Lung (tissue), 12 donors: Measurements from ENCODE around the gene TMCC3. TPM values are rescaled to one million over a fixed set of nuclear protein-coding genes. Genes with fewer than 3 reads are reported as not detected.

ENCODE experiments used
- ATAC-seq: fragments of 200-7000 bp; cut with Tn5 transposase; one replicate; pipeline ENCODE4 v1.9.1; 2020; ENCODE audit warnings: moderate number of reproducible peaks; ENCODE audit not compliant: insufficient read depth, low FRiP score
- DNase-seq, 3 donors: peaks; one replicate each; pipeline ENCODE4 v3.0.0-alpha.2; 2013 to 2017
- H3K27ac ChIP-seq, 2 donors: one replicate each; pipeline ENCODE4 v1.5.1; 2013; ENCODE audit warnings: mild to moderate bottlenecking in 2 of 2, moderate library complexity in 2 of 2, control low read depth in 1 of 2, inconsistent platforms in 1 of 2, low read depth in 1 of 2, low read length in 1 of 2
- H3K27me3 ChIP-seq, 3 donors: one replicate each; pipeline ENCODE4 v1.5.1; 2013; ENCODE audit warnings: low read length in 2 of 3; ENCODE audit not compliant: control insufficient read depth in 3 of 3, insufficient read depth in 3 of 3
- H3K36me3 ChIP-seq, 4 donors: one replicate each; pipeline ENCODE4 v1.5.1; 2013; ENCODE audit warnings: low read length in 4 of 4, mild to moderate bottlenecking in 1 of 4, moderate library complexity in 1 of 4; ENCODE audit not compliant: control insufficient read depth in 4 of 4, insufficient read depth in 4 of 4
- H3K4me1 ChIP-seq, 5 donors: one replicate each; pipeline ENCODE4 v1.5.1; 2013; ENCODE audit warnings: low read length in 5 of 5, mild to moderate bottlenecking in 2 of 5, moderate library complexity in 1 of 5; ENCODE audit not compliant: control insufficient read depth in 5 of 5, insufficient read depth in 5 of 5
- H3K4me3 ChIP-seq: one replicate; pipeline ENCODE4 v1.5.1; 2013; ENCODE audit warnings: mild to moderate bottlenecking, control low read depth, moderate library complexity
- H3K9ac ChIP-seq, 2 donors: one replicate each; pipeline ENCODE4 v1.5.1; 2013; ENCODE audit warnings: low read length in 2 of 2, control low read depth in 1 of 2; ENCODE audit not compliant: insufficient read depth in 1 of 2
- H3K9me3 ChIP-seq, 4 donors: one replicate each; pipeline ENCODE4 v1.5.1; 2013; ENCODE audit warnings: low read length in 3 of 4, mild to moderate bottlenecking in 1 of 4, moderate library complexity in 1 of 4; ENCODE audit not compliant: control insufficient read depth in 4 of 4, insufficient read depth in 3 of 4
- WGBS, 2 donors: extraction: QIAGEN DNeasy Blood & Tissue Kit; methylation state at CpG; one replicate each; pipeline ENCODE4 v1.1.7; 2013; 5-methylcytosine and 5-hydroxymethylcytosine counted together
- polyA plus RNA-seq, 2 donors: library from polyadenylated mRNA; stranded (reverse); fragments of 200-250 nt; gene quantifications; one replicate each; pipeline ENCODE4 v1.2.1, GENCODE V29; 2013
- total RNA-seq, 2 donors: library from RNA; depleted of rRNA in 1 of 2; stranded (reverse); fragments of >200 nt in 1 of 2; gene quantifications; one replicate each; pipeline ENCODE4 v1.2.1, GENCODE V29; 2014 to 2021
- TF ChIP-seq, protein P1 (sequence below): IDR thresholded peaks from 2 replicates; pipeline ENCODE4 v1.5.1; 2012; ENCODE audit warnings: mild to moderate bottlenecking; ENCODE audit errors: control extremely low read depth, extremely low read depth
- donor health status: control.
- donor health status: control.
- donor health status: Bipolar disorder and iron deficiency.
- donor health status: healthy.
- donor health status: DM: yes; HTN: yes; CAD: no.

TMCC3 gene
- total and polyA plus RNA-seq, 4 donors = 1.7 to 17.8 (median 7.6) TPM

DNA sequence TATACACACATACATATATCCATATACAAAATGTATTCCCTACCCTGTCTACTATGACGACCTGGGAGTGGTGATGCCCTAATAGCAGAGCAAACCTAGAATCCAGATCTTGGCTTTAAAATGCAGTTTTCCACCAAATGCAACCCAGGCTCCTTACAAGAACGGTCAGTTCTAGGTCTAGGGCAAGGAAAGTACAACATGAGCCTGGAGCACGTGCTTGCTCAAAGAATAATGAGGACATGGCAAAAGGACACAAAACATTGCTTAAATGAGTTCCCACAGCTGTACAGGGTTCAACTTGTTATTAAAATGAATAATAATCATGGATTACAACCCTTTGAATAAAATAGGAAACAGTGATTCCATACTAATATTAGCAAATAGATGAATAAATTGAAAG is 94.7 kb downstream of the TMCC3 start:
- Histone ChIP-seq H3K36me3 (no peaks in the 10 kb centered on the region), H3K27ac (no peak overlapping the region), H3K4me3 (no peak overlapping the region), H3K9ac (no peak overlapping the region), H3K4me1 (no peaks in the 10 kb centered on the region), H3K27me3 (peaks cover 0 to 4% (median 0%) of the 10 kb centered on the region in 3 donors), H3K9me3 (no peaks in the 10 kb centered on the region)
- DNase-seq = no peak
- 93 to 94% methylated on average over 3 of the region's 3 CpGs for WGBS, 2 donors
- no peak for ATAC-seq
- TF ChIP-seq, protein P1, sequence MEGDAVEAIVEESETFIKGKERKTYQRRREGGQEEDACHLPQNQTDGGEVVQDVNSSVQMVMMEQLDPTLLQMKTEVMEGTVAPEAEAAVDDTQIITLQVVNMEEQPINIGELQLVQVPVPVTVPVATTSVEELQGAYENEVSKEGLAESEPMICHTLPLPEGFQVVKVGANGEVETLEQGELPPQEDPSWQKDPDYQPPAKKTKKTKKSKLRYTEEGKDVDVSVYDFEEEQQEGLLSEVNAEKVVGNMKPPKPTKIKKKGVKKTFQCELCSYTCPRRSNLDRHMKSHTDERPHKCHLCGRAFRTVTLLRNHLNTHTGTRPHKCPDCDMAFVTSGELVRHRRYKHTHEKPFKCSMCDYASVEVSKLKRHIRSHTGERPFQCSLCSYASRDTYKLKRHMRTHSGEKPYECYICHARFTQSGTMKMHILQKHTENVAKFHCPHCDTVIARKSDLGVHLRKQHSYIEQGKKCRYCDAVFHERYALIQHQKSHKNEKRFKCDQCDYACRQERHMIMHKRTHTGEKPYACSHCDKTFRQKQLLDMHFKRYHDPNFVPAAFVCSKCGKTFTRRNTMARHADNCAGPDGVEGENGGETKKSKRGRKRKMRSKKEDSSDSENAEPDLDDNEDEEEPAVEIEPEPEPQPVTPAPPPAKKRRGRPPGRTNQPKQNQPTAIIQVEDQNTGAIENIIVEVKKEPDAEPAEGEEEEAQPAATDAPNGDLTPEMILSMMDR = no peak

DNA sequence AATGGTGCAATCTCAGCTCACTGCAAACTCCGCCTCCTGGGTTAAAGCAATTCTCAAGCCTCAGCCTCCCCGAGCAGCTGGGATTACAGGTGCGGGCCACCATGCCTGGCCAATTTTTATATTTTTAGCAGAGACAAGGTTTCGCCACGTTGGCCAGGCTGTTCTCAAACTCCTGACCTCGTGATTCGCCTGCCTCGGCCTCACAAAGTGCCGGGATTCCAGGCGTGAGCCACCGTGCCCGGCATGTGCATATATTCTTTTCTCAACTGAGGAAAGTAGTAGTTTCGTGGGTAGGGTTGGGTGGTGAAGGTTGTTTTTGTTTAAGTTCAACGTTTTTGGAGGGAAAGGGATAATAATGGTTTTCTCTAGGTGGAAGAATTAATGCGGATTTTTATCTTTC is 96.5 kb downstream of the TMCC3 start:
- WGBS, 2 donors = 90 to 92% methylated on average over 15 of the region's 15 CpGs
- Histone ChIP-seq H3K27ac (no peak overlapping the region), H3K4me1 (no peaks in the 10 kb centered on the region), H3K36me3 (no peaks in the 10 kb centered on the region), H3K9me3 (no peaks in the 10 kb centered on the region), H3K4me3 (no peak overlapping the region), H3K9ac (no peak overlapping the region), H3K27me3 (no peaks in the 10 kb centered on the region)
- TF ChIP-seq, protein P1 = no peak
- no peak for ATAC-seq
- no peak for DNase-seq

DNA sequence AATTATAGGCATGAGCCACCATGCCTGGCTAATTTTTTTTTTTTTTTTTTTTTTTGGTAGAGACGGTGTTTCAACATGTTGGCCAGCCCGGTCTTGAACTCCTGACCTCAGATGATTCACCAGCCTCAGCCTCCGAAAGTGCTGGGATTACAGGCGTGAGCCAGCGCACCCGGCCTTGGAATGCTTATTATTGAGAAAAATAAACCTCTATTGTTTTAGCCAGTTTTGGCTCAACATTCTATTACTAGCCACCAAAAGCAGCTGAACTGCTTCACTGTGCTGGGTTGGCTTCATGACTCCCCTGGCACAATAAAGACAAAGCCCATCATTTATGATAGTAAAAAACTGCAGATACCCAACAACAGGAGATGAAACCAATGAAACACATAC is 97.2 kb downstream of the TMCC3 start:
- ATAC-seq (peak; percentile 23), DNase-seq (no peak)
- no peaks in the 10 kb centered on the region for H3K9me3 ChIP-seq
- TF ChIP-seq, protein P1 = no peak
- WGBS, 2 donors = 65 to 78% methylated on average over 6 of the region's 6 CpGs
- H3K4me1 ChIP-seq = no peaks in the 10 kb centered on the region
- H3K27me3 ChIP-seq = no peaks in the 10 kb centered on the region
- H3K27ac ChIP-seq = no peak overlapping the region
- H3K36me3 ChIP-seq = no peaks in the 10 kb centered on the region
- H3K9ac ChIP-seq = no peak overlapping the region
- no peak overlapping the region for H3K4me3 ChIP-seq

DNA sequence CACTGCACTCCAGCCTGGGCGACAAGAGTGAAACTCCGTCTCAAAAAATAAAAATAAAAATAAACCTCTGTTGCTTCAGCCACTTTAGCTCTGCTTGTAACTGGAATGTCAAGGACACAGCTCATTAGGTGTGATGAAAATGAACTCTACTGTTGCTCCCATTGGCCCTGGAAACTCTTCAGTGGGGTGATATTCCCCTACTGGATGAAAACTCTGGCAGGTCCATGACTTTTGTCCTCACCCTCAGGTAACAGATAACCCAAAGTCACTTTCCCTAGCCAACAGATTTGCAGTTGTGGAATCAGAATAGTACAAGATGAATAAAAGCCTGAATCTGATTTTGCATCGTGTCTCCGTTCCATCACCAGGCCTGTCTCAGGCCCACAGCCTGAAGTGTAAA is 98.5 kb downstream of the TMCC3 start:
- H3K9me3 ChIP-seq = peaks cover 0 to 2% (median 0%) of the 10 kb centered on the region in 4 donors
- no peak overlapping the region for H3K9ac ChIP-seq
- no peaks in the 10 kb centered on the region for H3K36me3 ChIP-seq
- TF ChIP-seq, protein P1 = no peak
- no peak for ATAC-seq
- no peak overlapping the region for H3K4me3 ChIP-seq
- no peaks in the 10 kb centered on the region for H3K27me3 ChIP-seq
- no peaks in the 10 kb centered on the region for H3K4me1 ChIP-seq
- WGBS, 2 donors = 91 to 95% methylated on average over 4 of the region's 4 CpGs
- DNase-seq = no peak
- H3K27ac ChIP-seq = no peak overlapping the region
